HepG2 (cell line): ENCODE results near the gene PPP1R13L. TPM values are rescaled to one million over a fixed set of nuclear protein-coding genes. Genes with fewer than 3 reads are reported as not detected.

ENCODE experiments used
- CBX2 ChIP-seq, 2 experiments: fragments of 200-600 bp in 1 of 2; sonication (generic); formaldehyde crosslinking in 1 of 2; IDR thresholded peaks; 2 replicates each; pipeline versions ENCODE4 v1.7.0 to v1.8.1; 2018 to 2022; ENCODE audit warnings: low read depth in 2 of 2, low read length in 1 of 2, mild to moderate bottlenecking in 1 of 2, missing genetic modification reagents in 1 of 2
- CCAR2 ChIP-seq: fragments of 200-400 bp; formaldehyde crosslinking; optimal IDR thresholded peaks from 2 replicates; pipeline ENCODE3; 2018; ENCODE audit warnings: low read depth, mild to moderate bottlenecking, low read length, moderate library complexity
- CEBPZ ChIP-seq: IDR thresholded peaks from 2 replicates; pipeline ENCODE4 v1.6.1; 2012; ENCODE audit warnings: low read length, improper control_type of control experiment
- NFIB ChIP-seq: sonication (generic); formaldehyde crosslinking; IDR thresholded peaks from 2 replicates; pipeline ENCODE4 v1.9.0; 2021; ENCODE audit warnings: missing genetic modification reagents, mild to moderate bottlenecking, borderline replicate concordance
- SP4 ChIP-seq: sonication (generic); formaldehyde crosslinking; IDR thresholded peaks from 2 replicates; pipeline ENCODE4 v1.8.1; 2023; ENCODE audit warnings: mild to moderate bottlenecking, missing genetic modification reagents
- TEAD2 ChIP-seq: sonication (generic); formaldehyde crosslinking; IDR thresholded peaks from 2 replicates; pipeline ENCODE4 v1.9.0; 2021; ENCODE audit warnings: missing genetic modification reagents
- THYN1 ChIP-seq: sonication (generic); formaldehyde crosslinking; IDR thresholded peaks from 2 replicates; pipeline ENCODE4 v1.8.1; 2023; ENCODE audit warnings: low read depth, mild to moderate bottlenecking, moderate library complexity, missing genetic modification reagents, borderline replicate concordance
- ZBTB10 ChIP-seq: sonication (generic); formaldehyde crosslinking; IDR thresholded peaks from 2 replicates; pipeline ENCODE4 v1.4.0; 2020; ENCODE audit warnings: missing genetic modification reagents, borderline replicate concordance
- ZEB1 ChIP-seq: IDR thresholded peaks from 2 replicates; pipeline ENCODE4 v1.6.1; 2012; ENCODE audit warnings: mild to moderate bottlenecking, low read depth, inconsistent platforms; ENCODE audit not compliant: insufficient replicate concordance
- ZNF124 ChIP-seq: sonication (generic); formaldehyde crosslinking; IDR thresholded peaks from 2 replicates; pipeline ENCODE4 v1.4.0; 2020; ENCODE audit warnings: missing genetic modification reagents
- ZNF136 ChIP-seq: sonication (generic); formaldehyde crosslinking; IDR thresholded peaks from 2 replicates; pipeline ENCODE4 v1.8.1; 2022; ENCODE audit warnings: low read depth, mild to moderate bottlenecking, moderate library complexity, missing genetic modification reagents
- ZNF530 ChIP-seq: sonication (generic); formaldehyde crosslinking; IDR thresholded peaks from 2 replicates; pipeline ENCODE4 v1.5.0; 2020; ENCODE audit warnings: low read depth, mild to moderate bottlenecking, missing genetic modification reagents
- ZNF570 ChIP-seq: sonication (generic); formaldehyde crosslinking; IDR thresholded peaks from 2 replicates; pipeline ENCODE4 v1.4.0; 2020; ENCODE audit warnings: mild to moderate bottlenecking, missing genetic modification reagents, borderline replicate concordance
- ZNF839 ChIP-seq: sonication (generic); formaldehyde crosslinking; IDR thresholded peaks from 2 replicates; pipeline ENCODE4 v1.4.0; 2020; ENCODE audit warnings: missing genetic modification reagents, mild to moderate bottlenecking, borderline replicate concordance
- ZSCAN20 ChIP-seq: sonication (generic); formaldehyde crosslinking; IDR thresholded peaks from 2 replicates; pipeline ENCODE4 v1.4.0; 2020; ENCODE audit warnings: missing genetic modification reagents, mild to moderate bottlenecking, borderline replicate concordance
- polyA plus RNA-seq, 8 experiments: library from polyadenylated mRNA; depleted of rRNA in 3 of 8; stranded (reverse) in 7 of 8; unstranded in 1 of 8; fragments of >200 nt; fragmentation: Illumina TruSeq in 4 of 8; extraction: Trizol in 4 of 8; gene quantifications; 2 replicates each; pipeline versions ENCODE4 v1.2.1 to v1.2.3, GENCODE V29; 2011 to 2016; ENCODE audit warnings: low read depth in 4 of 8, missing spikeins in 1 of 8, mixed read lengths in 1 of 8; ENCODE audit not compliant: insufficient read depth in 1 of 8
- total RNA-seq, 5 experiments: library from RNA; depleted of rRNA; stranded (reverse); fragments of >200 nt; fragmentation: Illumina TruSeq; extraction: Trizol; gene quantifications; 2 replicates each; pipeline ENCODE4 v1.2.3, GENCODE V29; 2016; ENCODE audit warnings: low read depth in 1 of 5
- TF ChIP-seq, protein P1 (sequence below): sonication (generic); formaldehyde crosslinking; IDR thresholded peaks from 2 replicates; pipeline ENCODE4 v1.4.0; 2020; ENCODE audit warnings: mild to moderate bottlenecking, missing genetic modification reagents
- TF ChIP-seq, protein P2 (sequence below): sonication (generic); formaldehyde crosslinking; IDR thresholded peaks from 2 replicates; pipeline ENCODE4 v1.5.0; 2020; ENCODE audit warnings: mild to moderate bottlenecking, missing genetic modification reagents, borderline replicate concordance

PPP1R13L gene
- total and polyA plus RNA-seq, 2 of the 13 experiments (the other 11 are each of a cell fraction or from before 2014, with no cell fraction given) = 1.3 to 6.6 TPM

GRCh38 chr19:45370410-45371204 lies 34.3 kb downstream of the PPP1R13L start, which contains the start of gene ERCC2 (continued):
- TF ChIP-seq CEBPZ = no peak
- TF ChIP-seq, protein P1, sequence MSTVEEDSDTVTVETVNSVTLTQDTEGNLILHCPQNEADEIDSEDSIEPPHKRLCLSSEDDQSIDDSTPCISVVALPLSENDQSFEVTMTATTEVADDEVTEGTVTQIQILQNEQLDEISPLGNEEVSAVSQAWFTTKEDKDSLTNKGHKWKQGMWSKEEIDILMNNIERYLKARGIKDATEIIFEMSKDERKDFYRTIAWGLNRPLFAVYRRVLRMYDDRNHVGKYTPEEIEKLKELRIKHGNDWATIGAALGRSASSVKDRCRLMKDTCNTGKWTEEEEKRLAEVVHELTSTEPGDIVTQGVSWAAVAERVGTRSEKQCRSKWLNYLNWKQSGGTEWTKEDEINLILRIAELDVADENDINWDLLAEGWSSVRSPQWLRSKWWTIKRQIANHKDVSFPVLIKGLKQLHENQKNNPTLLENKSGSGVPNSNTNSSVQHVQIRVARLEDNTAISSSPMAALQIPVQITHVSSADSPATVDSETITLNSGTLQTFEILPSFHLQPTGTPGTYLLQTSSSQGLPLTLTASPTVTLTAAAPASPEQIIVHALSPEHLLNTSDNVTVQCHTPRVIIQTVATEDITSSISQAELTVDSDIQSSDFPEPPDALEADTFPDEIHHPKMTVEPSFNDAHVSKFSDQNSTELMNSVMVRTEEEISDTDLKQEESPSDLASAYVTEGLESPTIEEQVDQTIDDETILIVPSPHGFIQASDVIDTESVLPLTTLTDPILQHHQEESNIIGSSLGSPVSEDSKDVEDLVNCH (CRISPR knock-in tag) = no peak
- TF ChIP-seq CBX2 (IDR thresholded peaks at IDR 0.05; ENCODE audit: low read depth, low read length) = no peak
- TF ChIP-seq CBX2 (CRISPR knock-in tag; IDR thresholded peaks at IDR 0.05; ENCODE audit: low read depth) = no peak
- peak; percentile 95 for TF ChIP-seq SP4 (CRISPR knock-in tag)
- no peak for TF ChIP-seq ZEB1
- no peak for TF ChIP-seq ZNF839 (CRISPR knock-in tag)
- no peak for TF ChIP-seq ZNF136
- no peak for TF ChIP-seq ZNF124 (CRISPR knock-in tag)
- no peak for TF ChIP-seq ZBTB10 (CRISPR knock-in tag)
- TF ChIP-seq, protein P2, sequence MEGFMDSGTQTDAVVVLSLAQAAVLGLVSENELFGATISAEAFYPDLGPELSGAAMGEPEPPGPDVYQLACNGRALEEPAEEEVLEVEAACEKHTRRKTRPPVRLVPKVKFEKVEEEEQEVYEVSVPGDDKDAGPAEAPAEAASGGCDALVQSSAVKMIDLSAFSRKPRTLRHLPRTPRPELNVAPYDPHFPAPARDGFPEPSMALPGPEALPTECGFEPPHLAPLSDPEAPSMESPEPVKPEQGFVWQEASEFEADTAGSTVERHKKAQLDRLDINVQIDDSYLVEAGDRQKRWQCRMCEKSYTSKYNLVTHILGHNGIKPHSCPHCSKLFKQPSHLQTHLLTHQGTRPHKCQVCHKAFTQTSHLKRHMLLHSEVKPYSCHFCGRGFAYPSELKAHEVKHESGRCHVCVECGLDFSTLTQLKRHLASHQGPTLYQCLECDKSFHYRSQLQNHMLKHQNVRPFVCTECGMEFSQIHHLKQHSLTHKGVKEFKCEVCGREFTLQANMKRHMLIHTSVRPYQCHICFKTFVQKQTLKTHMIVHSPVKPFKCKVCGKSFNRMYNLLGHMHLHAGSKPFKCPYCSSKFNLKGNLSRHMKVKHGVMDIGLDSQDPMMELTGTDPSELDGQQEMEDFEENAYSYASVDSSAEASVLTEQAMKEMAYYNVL (CRISPR knock-in tag) = no peak
- no peak for TF ChIP-seq ZSCAN20 (CRISPR knock-in tag)
- TF ChIP-seq CCAR2 = no peak
- no peak for TF ChIP-seq THYN1 (CRISPR knock-in tag)
- no peak for TF ChIP-seq ZNF570
- TF ChIP-seq TEAD2 (CRISPR knock-in tag) = no peak
- no peak for TF ChIP-seq ZNF530
- no peak for TF ChIP-seq NFIB (CRISPR knock-in tag)
